DOHH2 (cell line): Measurements from ENCODE around the gene ACSL5.

Experiments used
- H3F3A ChIP-seq: fragments of 200-600 bp; sonication (generic), shearing (Covaris generic); 2 replicates; pipeline ENCODE4 v1.6.0; 2016; ENCODE audit warnings: antibody characterized with exemption, mild to moderate bottlenecking; ENCODE audit not compliant: control insufficient read depth, insufficient read depth
- H3K27ac ChIP-seq: fragments of 200-600 bp; sonication (generic); 2 replicates; pipeline ENCODE4 v1.5.1; 2014; ENCODE audit warnings: low read depth, mild to moderate bottlenecking, low read length, moderate library complexity
- H3K27me3 ChIP-seq: fragments of 200-600 bp; sonication (generic); 2 replicates; pipeline ENCODE4 v1.6.1; 2014; ENCODE audit warnings: mild to moderate bottlenecking, low read length, mixed read lengths; ENCODE audit not compliant: control insufficient read depth
- H3K36me3 ChIP-seq: fragments of 200-600 bp; sonication (generic); 2 replicates; pipeline ENCODE4 v1.6.1; 2014; ENCODE audit warnings: mild to moderate bottlenecking, low read length, moderate library complexity, mixed read lengths; ENCODE audit not compliant: control insufficient read depth
- H3K4me1 ChIP-seq: fragments of 200-600 bp; sonication (generic); 2 replicates; pipeline ENCODE4 v1.6.1; 2014; ENCODE audit warnings: mild to moderate bottlenecking, low read length, mixed read lengths; ENCODE audit not compliant: control insufficient read depth
- H3K4me2 ChIP-seq: fragments of 200-600 bp; sonication (generic); 2 replicates; pipeline ENCODE4 v1.6.0; 2014; ENCODE audit warnings: mild to moderate bottlenecking, low read length, moderate library complexity
- H3K4me3 ChIP-seq: fragments of 200-600 bp; sonication (generic); 2 replicates; pipeline ENCODE4 v1.5.1; 2014; ENCODE audit warnings: mild to moderate bottlenecking, low read length, mixed read lengths
- H3K79me2 ChIP-seq: fragments of 200-600 bp; sonication (generic); 2 replicates; pipeline ENCODE4 v1.6.1; 2014; ENCODE audit warnings: mild to moderate bottlenecking, low read length, mixed read lengths; ENCODE audit not compliant: control insufficient read depth
- H3K9me2 ChIP-seq: fragments of 200-600 bp; sonication (generic); replicated peaks from 2 replicates; pipeline ENCODE4 v1.6.1; 2014; ENCODE audit warnings: mild to moderate bottlenecking, low read length, mixed read lengths; ENCODE audit not compliant: control insufficient read depth
- H3K9me3 ChIP-seq: fragments of 200-600 bp; sonication (generic); 2 replicates; pipeline ENCODE4 v1.6.1; 2014; ENCODE audit warnings: antibody characterized with exemption, low read length, mixed read lengths; ENCODE audit not compliant: control insufficient read depth, insufficient read depth
- H4K20me1 ChIP-seq: fragments of 200-600 bp; sonication (generic); 2 replicates; pipeline ENCODE4 v1.6.0; 2014; ENCODE audit warnings: low read depth, mild to moderate bottlenecking, antibody characterized with exemption, low read length, moderate library complexity; ENCODE audit not compliant: control insufficient read depth, insufficient read depth
- CTCF ChIP-seq: fragments of 200-600 bp; sonication (generic); IDR thresholded peaks from one replicate; pipeline ENCODE4 v1.5.1; 2014; ENCODE audit warnings: antibody characterized with exemption, mild to moderate bottlenecking, low read depth, low read length; ENCODE audit not compliant: poor library complexity, severe bottlenecking
- EZH2phosphoT487 ChIP-seq: fragments of 200-600 bp; sonication (generic); IDR thresholded peaks from 2 replicates; pipeline ENCODE4 v1.6.1; 2017; ENCODE audit warnings: borderline replicate concordance, mild to moderate bottlenecking, antibody characterized with exemption, low read length, moderate library complexity, mixed read lengths

ACSL5 gene

GRCh38 chr10:112429147-112429546, 55.2 kb downstream of the ACSL5 start:
- H3K4me2 ChIP-seq = no peak overlapping the region
- no peaks in the 10 kb centered on the region for H3K9me2 ChIP-seq
- no peaks in the 10 kb centered on the region for H3K79me2 ChIP-seq
- H3K27me3 ChIP-seq = no peaks in the 10 kb centered on the region
- H3K9me3 ChIP-seq = no peaks in the 10 kb centered on the region
- H4K20me1 ChIP-seq = no peaks in the 10 kb centered on the region
- no peaks in the 10 kb centered on the region for H3F3A ChIP-seq
- TF ChIP-seq EZH2phosphoT487 (no peak), CTCF (no peak)
- no peak overlapping the region for H3K4me3 ChIP-seq
- H3K27ac ChIP-seq = no peak overlapping the region
- peaks cover 88% of the 10 kb centered on the region for H3K36me3 ChIP-seq
- peaks cover 7% of the 10 kb centered on the region for H3K4me1 ChIP-seq

DNA sequence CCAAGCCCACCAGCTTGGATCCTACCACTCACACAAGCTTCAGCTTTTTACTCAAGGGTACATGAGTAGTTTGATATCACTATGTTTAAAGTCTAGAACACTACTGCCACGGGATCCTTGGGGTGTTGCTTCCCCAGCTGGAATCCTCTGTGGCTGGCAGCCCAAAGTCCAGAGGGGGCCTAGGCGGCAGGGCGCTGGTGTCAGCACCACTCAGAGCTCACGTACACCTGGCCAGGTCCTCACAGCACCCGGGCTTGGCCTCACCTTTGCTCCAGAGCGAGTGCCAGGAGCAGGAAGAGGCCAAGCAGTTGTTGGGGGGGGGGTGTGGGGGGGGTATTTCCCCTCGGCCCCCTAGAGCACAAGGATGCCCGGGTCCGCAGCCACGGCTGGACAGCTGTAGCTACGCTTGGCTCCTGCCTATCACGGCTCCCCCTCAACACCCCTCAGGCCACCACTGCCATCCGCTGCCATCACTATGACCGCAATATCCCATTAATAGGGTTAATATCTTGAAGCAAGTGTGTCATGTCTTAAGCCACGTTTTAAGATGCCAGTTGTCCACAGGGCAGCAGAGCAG, 55.8 kb downstream of the ACSL5 start:
- Histone ChIP-seq H3K79me2 (no peaks in the 10 kb centered on the region), H3K9me3 (no peaks in the 10 kb centered on the region), H3F3A (no peaks in the 10 kb centered on the region), H4K20me1 (no peaks in the 10 kb centered on the region), H3K27ac (no peak overlapping the region), H3K4me2 (no peak overlapping the region), H3K27me3 (no peaks in the 10 kb centered on the region), H3K4me3 (no peak overlapping the region), H3K9me2 (no peaks in the 10 kb centered on the region), H3K4me1 (peaks cover 7% of the 10 kb centered on the region), H3K36me3 (peaks cover 89% of the 10 kb centered on the region)
- no peak for TF ChIP-seq EZH2phosphoT487
- no peak for TF ChIP-seq CTCF

DNA sequence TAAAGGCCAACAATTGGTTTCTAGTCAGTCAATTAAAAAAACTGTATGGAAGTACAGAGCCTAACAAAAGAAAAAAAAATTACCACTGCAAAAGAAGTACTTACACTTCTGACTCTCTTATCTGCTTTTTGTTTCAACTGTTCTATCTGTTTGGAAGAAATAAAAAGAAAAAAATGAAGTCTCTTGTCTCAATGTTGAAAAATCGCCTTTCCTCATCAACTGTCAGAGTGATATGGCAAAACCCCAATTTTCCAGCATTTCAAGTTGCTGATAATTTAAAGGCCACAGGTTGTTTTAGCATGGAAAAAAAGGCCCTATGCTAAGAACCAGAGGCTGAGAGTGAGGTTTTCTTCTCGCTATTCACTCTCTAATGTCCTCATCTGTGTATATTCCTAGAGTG, 59.2 kb downstream of the ACSL5 start:
- H3K4me3 ChIP-seq = no peak overlapping the region
- no peak for TF ChIP-seq CTCF
- TF ChIP-seq EZH2phosphoT487 = no peak
- peaks cover 6% of the 10 kb centered on the region; the same call in 1 of the 2 replicates for H3F3A ChIP-seq
- H3K79me2 ChIP-seq = no peaks in the 10 kb centered on the region
- H3K4me1 ChIP-seq = peaks cover 7% of the 10 kb centered on the region
- no peaks in the 10 kb centered on the region for H3K9me3 ChIP-seq
- no peaks in the 10 kb centered on the region for H3K27me3 ChIP-seq
- no peaks in the 10 kb centered on the region for H4K20me1 ChIP-seq
- H3K27ac ChIP-seq = no peak overlapping the region
- no peaks in the 10 kb centered on the region for H3K9me2 ChIP-seq
- peaks cover 87% of the 10 kb centered on the region for H3K36me3 ChIP-seq
- H3K4me2 ChIP-seq = no peak overlapping the region
